Brain pericyte (primary cell): ENCODE data around the gene CPSF4L.
"Not testable (repeated sequence)": the region's sequence is repeated elsewhere in the genome, so short reads cannot be mapped to it uniquely, and the experiment has no call there.

Source experiments
- DNase-seq: peaks from one replicate; pipeline ENCODE4 v3.0.0-alpha.2; 2012; ENCODE audit warnings: low read depth, low spot score

Gene CPSF4L

GRCh38 chr17:73268582-73269328 lies 7.1 kb upstream of the CPSF4L start:
- DNase-seq, result no peak

GRCh38 chr17:73267648-73268537 lies 6.2 kb upstream of the CPSF4L start:
- DNase-seq, result no peak

- no peak for DNase-seq
Observed at GRCh38 chr17:73266796-73267195, 5.1 kb upstream of the CPSF4L start.

- no peak for DNase-seq
Observed at GRCh38 chr17:73265646-73266640, 4.3 kb upstream of the CPSF4L start.

GRCh38 chr17:73264448-73264847 lies 2.8 kb upstream of the CPSF4L start:
- DNase-seq, result not testable (repeated sequence)

- DNase-seq, result no peak
Observed at GRCh38 chr17:73262676-73263642, 1.3 kb upstream of the CPSF4L start.

- DNase-seq, result no peak
Observed at GRCh38 chr17:73261952-73262675, 434 bp upstream of the CPSF4L start.

GRCh38 chr17:73257516-73257915 lies 4.2 kb downstream of the CPSF4L start:
- DNase-seq, result no peak

- no peak for DNase-seq
Observed at GRCh38 chr17:73256220-73256619, 5.5 kb downstream of the CPSF4L start.

GRCh38 chr17:73255671-73256181 lies 6.0 kb downstream of the CPSF4L start:
- DNase-seq, result no peak

GRCh38 chr17:73251871-73252270 lies 9.8 kb downstream of the CPSF4L start:
- DNase-seq, result no peak

- DNase-seq, result no peak
Observed at GRCh38 chr17:73250851-73251640, 10.6 kb downstream of the CPSF4L start.

- no peak for DNase-seq
Observed at GRCh38 chr17:73249700-73250099, 12.0 kb downstream of the CPSF4L start.

GRCh38 chr17:73248532-73248931 lies 13.1 kb downstream of the CPSF4L start:
- no peak for DNase-seq

- DNase-seq, result no peak
Observed at GRCh38 chr17:73247726-73248125, 14.0 kb downstream of the CPSF4L start.

- DNase-seq, result no peak
Observed at GRCh38 chr17:73240561-73240960, 21.1 kb downstream of the CPSF4L start.

GRCh38 chr17:73237714-73238113 lies 24.0 kb downstream of the CPSF4L start:
- DNase-seq, result no peak

- no peak for DNase-seq
Observed at GRCh38 chr17:73234736-73235135, 26.9 kb downstream of the CPSF4L start.
